K562 (cell line): Measurements from ENCODE around the gene TRIM65. TPM values are rescaled to one million over a fixed set of nuclear protein-coding genes. Genes with fewer than 3 reads are reported as not detected.
A peak's percentile ranks its signal among the peaks of the same experiment; 100 is the strongest.

Source experiments
- ASH1L ChIP-seq: fragments of 450-650 bp; IDR thresholded peaks from 2 replicates; pipeline ENCODE4 v1.6.1; 2018; ENCODE audit warnings: borderline replicate concordance, mild to moderate bottlenecking, low read depth; ENCODE audit not compliant: partially characterized antibody
- CHCHD3 ChIP-seq: fragments of 250-450 bp; sonication (Bioruptor Pico); IDR thresholded peaks from 2 replicates; pipeline ENCODE4 v2.1.2; 2022; ENCODE audit warnings: mild to moderate bottlenecking
- ELF2 ChIP-seq: fragments of 250-450 bp; sonication (Bioruptor Pico); IDR thresholded peaks from 2 replicates; pipeline ENCODE4 v1.5.0; 2021; ENCODE audit warnings: mild to moderate bottlenecking
- KAT7 ChIP-seq: sonication (generic); formaldehyde crosslinking; IDR thresholded peaks from 2 replicates; pipeline ENCODE4 v1.8.0; 2022; ENCODE audit warnings: missing genetic modification reagents, mild to moderate bottlenecking, borderline replicate concordance
- KDM2B ChIP-seq: fragments of 250-450 bp; sonication (Bioruptor Pico); IDR thresholded peaks from 2 replicates; pipeline ENCODE4 v1.8.0; 2021; ENCODE audit warnings: mild to moderate bottlenecking, moderate library complexity
- MAFK ChIP-seq: IDR thresholded peaks from 2 replicates; pipeline ENCODE4 v1.6.1; 2011; ENCODE audit warnings: low read length, improper control_type of control experiment
- PML ChIP-seq: IDR thresholded peaks from 2 replicates; pipeline ENCODE4 v1.6.1; 2012; ENCODE audit warnings: low read length, inconsistent platforms
- PYGO2 ChIP-seq: fragments of 450-650 bp; IDR thresholded peaks from 2 replicates; pipeline ENCODE4 v1.6.1; 2016; ENCODE audit warnings: mild to moderate bottlenecking, missing genetic modification characterization, moderate library complexity, missing compliant biosample characterization
- RAD21 ChIP-seq, 2 experiments: fragments of 250-450 bp in 1 of 2; fragments of 450-650 bp in 1 of 2; sonication (Bioruptor Pico) in 1 of 2; formaldehyde crosslinking in 1 of 2; IDR thresholded peaks in 1 of 2; conservative IDR thresholded peaks in 1 of 2; 2 replicates each; pipeline versions ENCODE4 v1.4.0 to v1.8.0; 2020 to 2022; ENCODE audit warnings: mild to moderate bottlenecking in 2 of 2, moderate library complexity in 1 of 2
- RBM25 ChIP-seq: fragments of 200-400 bp; formaldehyde crosslinking; IDR thresholded peaks from 2 replicates; pipeline ENCODE4 v1.6.1; 2018; ENCODE audit warnings: low read length, low read depth, moderate library complexity; ENCODE audit not compliant: severe bottlenecking
- SMAD2 ChIP-seq: fragments of 150-350 bp; IDR thresholded peaks from 2 replicates; pipeline ENCODE4 v1.6.1; 2014; ENCODE audit warnings: low read depth, mild to moderate bottlenecking, low read length
- TCF7L2 ChIP-seq: fragments of 150-350 bp; IDR thresholded peaks from 2 replicates; pipeline ENCODE4 v1.6.1; 2016; ENCODE audit warnings: low read depth, mild to moderate bottlenecking, low read length, moderate library complexity
- ZKSCAN8 ChIP-seq: fragments of 200-800 bp; sonication (Bioruptor generic); IDR thresholded peaks from 2 replicates; pipeline ENCODE4 v1.6.1; 2016; ENCODE audit warnings: missing genetic modification characterization, missing compliant biosample characterization
- ZNF184 ChIP-seq: sonication (generic); formaldehyde crosslinking; IDR thresholded peaks from 2 replicates; pipeline ENCODE4 v1.5.0; 2020; ENCODE audit warnings: missing genetic modification reagents
- ZNF311 ChIP-seq: fragments of 250-450 bp; sonication (Bioruptor Pico); IDR thresholded peaks from 2 replicates; pipeline ENCODE4 v1.4.0; 2020; ENCODE audit warnings: mild to moderate bottlenecking, moderate library complexity
- ZNF561 ChIP-seq: fragments of 450-650 bp; formaldehyde crosslinking; conservative IDR thresholded peaks from 2 replicates; pipeline ENCODE4 v1.4.0; 2020; ENCODE audit warnings: mild to moderate bottlenecking, moderate library complexity
- polyA plus RNA-seq, 8 experiments: library from polyadenylated mRNA; depleted of rRNA in 4 of 8; stranded (reverse) in 5 of 8; unstranded in 3 of 8; fragments of >200 nt; fragmentation: Nextera tagmentation in 2 of 8; fragmentation: Illumina TruSeq in 1 of 8; extraction: Ambion mirVana in 2 of 8; extraction: Trizol in 1 of 8; gene quantifications; 2 replicates each; pipeline versions ENCODE4 v1.2.1 to v1.2.3, GENCODE V29; 2011 to 2014; ENCODE audit warnings: inconsistent platforms in 1 of 8, missing spikeins in 1 of 8
- total RNA-seq, 7 experiments: library from RNA; depleted of rRNA in 6 of 7; stranded (reverse); fragments of >200 nt in 6 of 7; fragmentation: Illumina TruSeq in 2 of 7; extraction: Trizol in 2 of 7; gene quantifications; 2 replicates each; pipeline versions ENCODE4 v1.2.1 to v1.2.3, GENCODE V29; 2011 to 2021; ENCODE audit warnings: low replicate concordance in 1 of 7
- TF ChIP-seq, protein P1 (sequence below): fragments of 150-350 bp; IDR thresholded peaks from 2 replicates; pipeline ENCODE4 v1.6.1; 2014; ENCODE audit warnings: low read depth, mild to moderate bottlenecking, low read length, borderline replicate concordance
- TF ChIP-seq, protein P2 (sequence below), 2 experiments: fragments of 450-650 bp; IDR thresholded peaks; 2 replicates each; pipeline ENCODE4 v1.6.1; 2016
- TF ChIP-seq, protein P3 (sequence below): IDR thresholded peaks from 3 replicates; pipeline ENCODE4 v1.6.1; 2011; ENCODE audit warnings: borderline replicate concordance, mild to moderate bottlenecking; ENCODE audit not compliant: insufficient read length, insufficient read depth

The TRIM65 gene
- total and polyA plus RNA-seq, 9 of the 15 experiments (the other 6 are each of a cell fraction or from before 2014, with no cell fraction given): 2.8 to 45.7 (median 22.9) TPM

DNA sequence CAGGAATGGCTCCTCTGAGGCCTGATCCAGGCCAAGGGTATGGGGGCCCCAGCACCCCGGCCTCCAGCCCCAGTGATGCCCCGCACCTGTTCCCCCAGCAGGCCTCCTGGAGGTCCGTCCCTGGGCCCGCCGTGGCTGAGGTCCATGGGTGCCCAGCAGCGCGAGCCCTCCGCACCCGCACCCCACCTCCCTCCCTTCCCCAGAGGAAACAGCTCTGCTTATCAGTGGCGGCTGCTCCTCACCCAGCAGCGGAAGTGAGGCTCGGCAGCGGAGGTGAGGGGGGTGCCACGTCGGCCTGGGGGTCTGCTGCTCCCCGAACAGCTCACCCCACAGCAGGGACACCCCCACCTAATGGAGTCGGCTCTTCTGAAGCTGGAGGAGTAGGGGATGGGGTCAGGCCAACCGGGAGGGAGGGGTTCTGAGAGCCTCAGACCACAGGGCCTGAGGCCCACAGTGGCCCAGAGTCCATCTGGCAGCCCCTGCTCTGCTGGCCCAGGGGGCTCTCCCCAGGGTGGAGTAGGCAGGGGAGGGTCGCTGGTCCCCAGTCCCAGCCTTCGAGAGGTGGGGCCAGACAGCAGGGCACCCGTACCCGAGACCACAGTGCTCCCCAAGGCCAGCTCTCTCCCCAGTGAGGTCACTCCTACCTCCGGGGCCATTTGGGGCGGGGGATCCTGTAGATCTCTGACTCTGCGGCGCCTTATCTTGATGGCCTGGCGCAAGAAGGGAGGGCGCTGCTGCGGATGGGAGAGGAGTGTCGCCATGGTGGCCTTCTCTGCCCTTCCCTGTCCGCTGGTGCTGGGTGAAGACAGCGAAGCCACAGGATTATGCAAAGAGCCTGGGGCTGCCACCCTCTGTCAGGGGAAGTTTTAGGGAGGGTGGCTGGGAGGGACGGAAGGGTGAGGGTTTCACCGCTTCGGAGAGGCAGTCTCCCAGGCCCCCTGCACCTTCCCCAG is 52.9 kb downstream of the TRIM65 start, which contains the start of gene UNC13D (continued):
- TF ChIP-seq KDM2B (CRISPR knock-in tag): no peak
- no peak for TF ChIP-seq PYGO2
- no peak for TF ChIP-seq RBM25
- peak; percentile 10; the same call in 1 of the 2 replicates for TF ChIP-seq MAFK
- no peak for TF ChIP-seq RAD21 (CRISPR knock-in tag; conservative IDR thresholded peaks at IDR 0.05 in 1 of 2, IDR thresholded peaks at IDR 0.05 in 1 of 2)
- TF ChIP-seq ASH1L: no peak
- TF ChIP-seq KAT7: peak; percentile 59; the same call in 1 of the 2 replicates
- TF ChIP-seq, protein P1, sequence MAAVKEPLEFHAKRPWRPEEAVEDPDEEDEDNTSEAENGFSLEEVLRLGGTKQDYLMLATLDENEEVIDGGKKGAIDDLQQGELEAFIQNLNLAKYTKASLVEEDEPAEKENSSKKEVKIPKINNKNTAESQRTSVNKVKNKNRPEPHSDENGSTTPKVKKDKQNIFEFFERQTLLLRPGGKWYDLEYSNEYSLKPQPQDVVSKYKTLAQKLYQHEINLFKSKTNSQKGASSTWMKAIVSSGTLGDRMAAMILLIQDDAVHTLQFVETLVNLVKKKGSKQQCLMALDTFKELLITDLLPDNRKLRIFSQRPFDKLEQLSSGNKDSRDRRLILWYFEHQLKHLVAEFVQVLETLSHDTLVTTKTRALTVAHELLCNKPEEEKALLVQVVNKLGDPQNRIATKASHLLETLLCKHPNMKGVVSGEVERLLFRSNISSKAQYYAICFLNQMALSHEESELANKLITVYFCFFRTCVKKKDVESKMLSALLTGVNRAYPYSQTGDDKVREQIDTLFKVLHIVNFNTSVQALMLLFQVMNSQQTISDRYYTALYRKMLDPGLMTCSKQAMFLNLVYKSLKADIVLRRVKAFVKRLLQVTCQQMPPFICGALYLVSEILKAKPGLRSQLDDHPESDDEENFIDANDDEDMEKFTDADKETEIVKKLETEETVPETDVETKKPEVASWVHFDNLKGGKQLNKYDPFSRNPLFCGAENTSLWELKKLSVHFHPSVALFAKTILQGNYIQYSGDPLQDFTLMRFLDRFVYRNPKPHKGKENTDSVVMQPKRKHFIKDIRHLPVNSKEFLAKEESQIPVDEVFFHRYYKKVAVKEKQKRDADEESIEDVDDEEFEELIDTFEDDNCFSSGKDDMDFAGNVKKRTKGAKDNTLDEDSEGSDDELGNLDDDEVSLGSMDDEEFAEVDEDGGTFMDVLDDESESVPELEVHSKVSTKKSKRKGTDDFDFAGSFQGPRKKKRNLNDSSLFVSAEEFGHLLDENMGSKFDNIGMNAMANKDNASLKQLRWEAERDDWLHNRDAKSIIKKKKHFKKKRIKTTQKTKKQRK: no peak
- 0 out of 2 replicates have a peak, but pooled peaks have one; percentile 41 for TF ChIP-seq ZNF311
- TF ChIP-seq, protein P2, sequence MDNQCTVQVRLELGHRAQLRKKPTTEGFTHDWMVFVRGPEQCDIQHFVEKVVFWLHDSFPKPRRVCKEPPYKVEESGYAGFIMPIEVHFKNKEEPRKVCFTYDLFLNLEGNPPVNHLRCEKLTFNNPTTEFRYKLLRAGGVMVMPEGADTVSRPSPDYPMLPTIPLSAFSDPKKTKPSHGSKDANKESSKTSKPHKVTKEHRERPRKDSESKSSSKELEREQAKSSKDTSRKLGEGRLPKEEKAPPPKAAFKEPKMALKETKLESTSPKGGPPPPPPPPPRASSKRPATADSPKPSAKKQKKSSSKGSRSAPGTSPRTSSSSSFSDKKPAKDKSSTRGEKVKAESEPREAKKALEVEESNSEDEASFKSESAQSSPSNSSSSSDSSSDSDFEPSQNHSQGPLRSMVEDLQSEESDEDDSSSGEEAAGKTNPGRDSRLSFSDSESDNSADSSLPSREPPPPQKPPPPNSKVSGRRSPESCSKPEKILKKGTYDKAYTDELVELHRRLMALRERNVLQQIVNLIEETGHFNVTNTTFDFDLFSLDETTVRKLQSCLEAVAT (IDR thresholded peaks at IDR 0.05): no peak; a peak in 1 of 4 replicates
- peak; percentile 30; the same call in 1 of the 2 replicates for TF ChIP-seq PML
- no peak for TF ChIP-seq ZNF184 (CRISPR knock-in tag)
- no peak for TF ChIP-seq ELF2 (CRISPR knock-in tag)
- no peak for TF ChIP-seq SMAD2
- TF ChIP-seq ZNF561 (CRISPR knock-in tag): peak; percentile 65; the same call in 1 of the 2 replicates
- TF ChIP-seq, protein P3, sequence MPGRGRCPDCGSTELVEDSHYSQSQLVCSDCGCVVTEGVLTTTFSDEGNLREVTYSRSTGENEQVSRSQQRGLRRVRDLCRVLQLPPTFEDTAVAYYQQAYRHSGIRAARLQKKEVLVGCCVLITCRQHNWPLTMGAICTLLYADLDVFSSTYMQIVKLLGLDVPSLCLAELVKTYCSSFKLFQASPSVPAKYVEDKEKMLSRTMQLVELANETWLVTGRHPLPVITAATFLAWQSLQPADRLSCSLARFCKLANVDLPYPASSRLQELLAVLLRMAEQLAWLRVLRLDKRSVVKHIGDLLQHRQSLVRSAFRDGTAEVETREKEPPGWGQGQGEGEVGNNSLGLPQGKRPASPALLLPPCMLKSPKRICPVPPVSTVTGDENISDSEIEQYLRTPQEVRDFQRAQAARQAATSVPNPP: no peak
- TF ChIP-seq ZKSCAN8 (CRISPR knock-in tag): no peak
- no peak for TF ChIP-seq CHCHD3 (CRISPR knock-in tag)
- TF ChIP-seq TCF7L2: no peak
